H1 (cell line): ENCODE measurements around the gene YIPF1. TPM values are rescaled to one million over a fixed set of nuclear protein-coding genes. Genes with fewer than 3 reads are reported as not detected.
A peak's percentile ranks its signal among the peaks of the same experiment; 100 is the strongest.

Experiments
- CTCF ChIA-PET: fragments of 300-600 bp; sonication (Branson Sonifier 250); formaldehyde crosslinking; loops from one replicate; lab custom pipeline; 2021; ENCODE audit not compliant: partially characterized antibody; lab: Charles Lee
- POLR2A ChIA-PET: fragments of 300-600 bp; sonication (Branson Sonifier 250); formaldehyde crosslinking; loops from one replicate; lab custom pipeline; 2021; ENCODE audit warnings: inconsistent platforms; ENCODE audit not compliant: partially characterized antibody; lab: Charles Lee
- DNase-seq, 2 experiments: peaks; one replicate each; pipeline versions ENCODE4 v3.0.0 to v3.0.0-alpha.2; 2010 to 2022; ENCODE audit warnings: low spot score in 2 of 2, low read depth in 1 of 2, mixed read lengths in 1 of 2
- FAIRE-seq: peaks from 2 replicates; lab custom pipeline; 2011; peaks lifted over from hg19 to GRCh38; lab: Jason Lieb, UNC
- H2AFZ ChIP-seq: 2 replicates; pipeline ENCODE4 v1.8.1; 2012; ENCODE audit warnings: low read length, inconsistent platforms
- H2AK5ac ChIP-seq: 2 replicates; pipeline ENCODE4 v1.6.1; 2013; ENCODE audit warnings: low read depth, low read length
- H2BK120ac ChIP-seq: replicated peaks from 2 replicates; pipeline ENCODE3; 2013; ENCODE audit warnings: low read depth, low read length, inconsistent platforms
- H2BK12ac ChIP-seq: 2 replicates; pipeline ENCODE4 v1.6.1; 2013; ENCODE audit warnings: low read depth, low read length
- H2BK15ac ChIP-seq: 2 replicates; pipeline ENCODE4 v1.6.1; 2013; ENCODE audit warnings: low read length
- H2BK20ac ChIP-seq: 2 replicates; pipeline ENCODE4 v1.6.1; 2013; ENCODE audit warnings: low read length
- H2BK5ac ChIP-seq: 2 replicates; pipeline ENCODE4 v1.6.1; 2013; ENCODE audit warnings: low read depth, low read length
- H3K14ac ChIP-seq: 2 replicates; pipeline ENCODE4 v1.6.1; 2013; ENCODE audit warnings: inconsistent platforms; ENCODE audit not compliant: insufficient read length
- H3K18ac ChIP-seq: 2 replicates; pipeline ENCODE4 v1.6.1; 2013; ENCODE audit warnings: low read length; ENCODE audit errors: extremely low read depth
- H3K23ac ChIP-seq: 2 replicates; pipeline ENCODE4 v1.6.1; 2013; ENCODE audit warnings: inconsistent platforms; ENCODE audit not compliant: insufficient read length
- H3K23me2 ChIP-seq: 2 replicates; pipeline ENCODE4 v1.6.1; 2013; ENCODE audit warnings: low read depth, low read length
- H3K27ac ChIP-seq: 2 replicates; pipeline ENCODE4 v1.6.1; 2011; ENCODE audit warnings: low read depth, low read length, inconsistent platforms
- H3K27me3 ChIP-seq, 4 experiments: replicated peaks in 1 of 4; 1 replicate in 1 of 4; 2 replicates in 3 of 4; pipeline versions ENCODE4 v1.6.1 to v1.8.1; 2011 to 2013; ENCODE audit warnings: low read length in 3 of 4, mild to moderate bottlenecking in 3 of 4, inconsistent platforms in 2 of 4, mixed read lengths in 2 of 4, moderate library complexity in 1 of 4; ENCODE audit not compliant: control insufficient read depth in 3 of 4, insufficient read depth in 3 of 4; ENCODE audit errors: extremely low read depth in 1 of 4
- H3K36me3 ChIP-seq, 4 experiments: 2 replicates each; pipeline versions ENCODE4 v1.6.1 to v1.8.1; 2011 to 2013; ENCODE audit warnings: mild to moderate bottlenecking in 4 of 4, low read length in 3 of 4, moderate library complexity in 2 of 4, control low read depth in 1 of 4, inconsistent platforms in 1 of 4; ENCODE audit not compliant: insufficient read depth in 4 of 4, control insufficient read depth in 2 of 4
- H3K4ac ChIP-seq: replicated peaks from 2 replicates; pipeline ENCODE3; 2013; ENCODE audit warnings: low read length, low read depth, mixed read lengths, inconsistent platforms; ENCODE audit not compliant: insufficient read length
- H3K4me1 ChIP-seq, 4 experiments: replicated peaks in 1 of 4; 1 replicate in 1 of 4; 2 replicates in 3 of 4; pipeline versions ENCODE4 v1.6.1 to v1.8.1; 2011 to 2013; ENCODE audit warnings: low read length in 3 of 4, inconsistent platforms in 2 of 4, mixed read lengths in 1 of 4; ENCODE audit not compliant: insufficient read depth in 4 of 4, control insufficient read depth in 3 of 4
- H3K4me2 ChIP-seq, 2 experiments: 2 replicates each; pipeline versions ENCODE4 v1.6.1 to v1.8.1; 2011 to 2013; ENCODE audit warnings: low read depth in 2 of 2, low read length in 2 of 2, control low read depth in 1 of 2, inconsistent platforms in 1 of 2, mild to moderate bottlenecking in 1 of 2; ENCODE audit not compliant: insufficient read depth in 1 of 2
- H3K4me3 ChIP-seq, 4 experiments: fragments of 200-600, 300-600 bp in 1 of 4; sonication (generic), shearing (Covaris generic), sonication (Bioruptor Twin) in 1 of 4; 2 replicates each; pipeline versions ENCODE4 v1.5.1 to v1.8.1; 2011 to 2016; ENCODE audit warnings: low read length in 4 of 4, low read depth in 3 of 4, control low read depth in 2 of 4, inconsistent platforms in 2 of 4, mild to moderate bottlenecking in 2 of 4, mixed read lengths in 1 of 4, moderate library complexity in 1 of 4; ENCODE audit not compliant: insufficient read depth in 2 of 4; ENCODE audit errors: extremely low read depth in 1 of 4
- H3K56ac ChIP-seq: replicated peaks from 2 replicates; pipeline ENCODE3; 2013; ENCODE audit warnings: low read depth, mild to moderate bottlenecking, mixed read lengths, low read length, inconsistent platforms; ENCODE audit not compliant: insufficient read length
- H3K79me1 ChIP-seq: 2 replicates; pipeline ENCODE4 v1.6.1; 2013; ENCODE audit warnings: low read depth, low read length, control low read depth
- H3K79me2 ChIP-seq, 2 experiments: 2 replicates each; pipeline versions ENCODE4 v1.6.1 to v1.8.1; 2012 to 2013; ENCODE audit warnings: low read length in 2 of 2, mild to moderate bottlenecking in 2 of 2, inconsistent platforms in 1 of 2; ENCODE audit not compliant: insufficient read depth in 2 of 2, control insufficient read depth in 1 of 2
- H3K9ac ChIP-seq, 4 experiments: replicated peaks in 1 of 4; 1 replicate in 1 of 4; 2 replicates in 3 of 4; pipeline versions ENCODE4 v1.6.1 to v1.8.1; 2011 to 2013; ENCODE audit warnings: low read depth in 3 of 4, low read length in 3 of 4, control low read depth in 2 of 4, mild to moderate bottlenecking in 2 of 4, moderate library complexity in 2 of 4, inconsistent platforms in 1 of 4; ENCODE audit errors: extremely low read depth in 1 of 4
- H3K9me3 ChIP-seq, 2 experiments: 2 replicates each; pipeline versions ENCODE4 v1.6.1 to v1.8.1; 2012 to 2013; ENCODE audit warnings: mild to moderate bottlenecking in 2 of 2, moderate library complexity in 2 of 2, control low read depth in 1 of 2, inconsistent platforms in 1 of 2, low read depth in 1 of 2, low read length in 1 of 2, mixed read lengths in 1 of 2; ENCODE audit not compliant: insufficient read depth in 2 of 2
- H4K20me1 ChIP-seq, 2 experiments: replicated peaks in 1 of 2; 2 replicates each; pipeline versions ENCODE3 to v1.8.1; 2011 to 2013; ENCODE audit warnings: inconsistent platforms in 2 of 2, low read length in 2 of 2, mild to moderate bottlenecking in 1 of 2; ENCODE audit not compliant: insufficient read depth in 2 of 2, control insufficient read depth in 1 of 2
- H4K5ac ChIP-seq: 2 replicates; pipeline ENCODE4 v1.6.1; 2013; ENCODE audit warnings: low read length, low read depth, mixed read lengths, inconsistent platforms; ENCODE audit not compliant: insufficient read length
- H4K8ac ChIP-seq: 2 replicates; pipeline ENCODE4 v1.8.0; 2013; ENCODE audit warnings: mild to moderate bottlenecking, moderate library complexity, low read length, inconsistent platforms; ENCODE audit not compliant: insufficient read depth; ENCODE audit errors: extremely low read depth
- H4K91ac ChIP-seq: replicated peaks from 2 replicates; pipeline ENCODE3; 2013; ENCODE audit warnings: low read length, mixed read lengths, inconsistent platforms; ENCODE audit not compliant: insufficient read length
- FOSL1 ChIP-seq: IDR thresholded peaks from 2 replicates; pipeline ENCODE4 v1.6.1; 2011; ENCODE audit warnings: mild to moderate bottlenecking, low read depth, low read length, moderate library complexity; ENCODE audit not compliant: insufficient read depth
- WGBS, 2 experiments: shearing (Covaris generic) in 1 of 2; methylation state at CpG; one replicate each; pipeline versions ENCODE4 v1.1.6 to v1.1.7; 2013 to 2015; ENCODE audit warnings: low lambda C conversion rate in 2 of 2, mixed read lengths in 2 of 2, inconsistent platforms in 1 of 2, low coverage in 1 of 2, missing lambda C conversion rate in 1 of 2; ENCODE audit not compliant: insufficient replicate concordance in 2 of 2, insufficient coverage in 1 of 2, insufficient read length in 1 of 2; ENCODE audit errors: extremely low coverage in 1 of 2, missing lambda C conversion rate in 1 of 2; 5-methylcytosine and 5-hydroxymethylcytosine counted together
- polyA plus RNA-seq, 7 experiments: library from polyadenylated mRNA; depleted of rRNA in 3 of 7; stranded (reverse) in 5 of 7; unstranded in 2 of 7; fragments of >200 nt in 5 of 7; fragments of 200-250 nt in 2 of 7; gene quantifications; 1 replicate in 5 of 7; 2 replicates in 1 of 7; 4 replicates in 1 of 7; pipeline versions ENCODE4 v1.2.1 to v1.2.3, GENCODE V29; 2011 to 2013; ENCODE audit warnings: missing spikeins in 2 of 7, mixed read lengths in 2 of 7
- total RNA-seq: library from RNA; stranded (reverse); fragmentation: NEBNext Ultra II Directional; extraction: Animal tissue kit (Norgen Biotek cat#: 25700); gene quantifications from 2 replicates; pipeline ENCODE4 v1.2.1, GENCODE V29; 2021

The YIPF1 gene
- total and polyA plus RNA-seq, 2 of the 8 experiments (the other 6 are each of a cell fraction or from before 2014, with no cell fraction given) = 31.8 to 53.7 TPM

- H3K4me1 ChIP-seq = peaks cover 0 to 7% (median 2%) of the 10 kb centered on the region in 4 experiments; a peak in 3 of 7 replicates
- H3K79me1 ChIP-seq = no peaks in the 10 kb centered on the region
- no peak overlapping the region for H3K18ac ChIP-seq
- H3K9me3 ChIP-seq = no peaks in the 10 kb centered on the region
- 0 out of 2 replicates have a peak overlapping the region, but pooled peaks have one; percentile 68 for H4K8ac ChIP-seq
- H2AK5ac ChIP-seq = no peak overlapping the region
- H3K4me2 ChIP-seq = peak overlapping the region; percentile 53 to 66; a peak in 2 of 4 replicates
- WGBS, 2 experiments = 87% methylated on average over 7 of the region's 7 CpGs; no CpG with 5 or more reads in 1 of the 2 experiments
- no peak overlapping the region for H3K14ac ChIP-seq
- FAIRE-seq = no peak
- ChIA-PET POLR2A (interaction anchor here (0.7 to 1.7 kb wide), 2 partner anchors 23 to 59 kb away, joined by 3 to 4 read pairs; no protein-coding TSS in a partner anchor), CTCF (interaction anchor here (1.1 to 2.6 kb wide), 8 partner anchors 12 to 69 kb away, joined by 3 to 9 read pairs (median 4); no protein-coding TSS in a partner anchor)
- H2AFZ ChIP-seq = peak overlapping the region; percentile 54
- H2BK15ac ChIP-seq = no peak overlapping the region
- H3K9ac ChIP-seq = no peak overlapping the region
- H2BK5ac ChIP-seq = no peak overlapping the region
- no peak overlapping the region for H2BK120ac ChIP-seq
- no peak overlapping the region for H4K91ac ChIP-seq
- no peak for TF ChIP-seq FOSL1
- H3K79me2 ChIP-seq = no peaks in the 10 kb centered on the region
- no peak for DNase-seq
- no peak overlapping the region for H3K23ac ChIP-seq
- H3K27me3 ChIP-seq = no peaks in the 10 kb centered on the region; a peak in 1 of 7 replicates
- peaks cover 0 to 4% (median 1%) of the 10 kb centered on the region in 4 experiments; a peak in 3 of 8 replicates for H3K36me3 ChIP-seq
- H3K4ac ChIP-seq = no peak overlapping the region
- H3K56ac ChIP-seq = no peak overlapping the region
- peak overlapping the region in 1 of 4 experiments; percentile 90; a peak in 1 of 8 replicates for H3K4me3 ChIP-seq
- no peak overlapping the region for H4K5ac ChIP-seq
- no peak overlapping the region for H2BK20ac ChIP-seq
- no peak overlapping the region for H2BK12ac ChIP-seq
- H3K27ac ChIP-seq = no peak overlapping the region
- H4K20me1 ChIP-seq = no peaks in the 10 kb centered on the region
- peaks cover 1% of the 10 kb centered on the region; the same call in 1 of the 2 replicates for H3K23me2 ChIP-seq
Measured at GRCh38 chr1:53890522-53890941, 935 bp upstream of the YIPF1 start.
